Endothelial cell of umbilical vein (primary cell): ENCODE measurements around the gene MINDY4. TPM values are rescaled to one million over a fixed set of nuclear protein-coding genes. Genes with fewer than 3 reads are reported as not detected.

Experiments
- BruUV-seq: library from RNA; stranded (reverse); fragments of 400-500 nt; replicated peaks from 2 replicates; lab custom pipeline; 2021; lab: Mats Ljungman, UMichigan
- CTCF ChIA-PET: fragments of 300-600, 350-600 bp; sonication (Branson Sonifier 250); formaldehyde crosslinking; loops from one replicate; lab custom pipeline; 2021; ENCODE audit warnings: antibody characterized with exemption, inconsistent platforms; lab: Charles Lee
- POLR2A ChIA-PET: fragments of 300-600, 350-600 bp; sonication (Branson Sonifier 250); formaldehyde crosslinking; loops from one replicate; lab custom pipeline; 2021; ENCODE audit warnings: antibody characterized with exemption, inconsistent platforms; lab: Charles Lee
- DNase-seq: peaks from one replicate; pipeline ENCODE4 v3.0.0-alpha.2; 2011; ENCODE audit warnings: low read depth, low spot score
- FAIRE-seq: peaks from 2 replicates; lab custom pipeline; 2011; peaks lifted over from hg19 to GRCh38; lab: Jason Lieb, UNC
- H2AFZ ChIP-seq: 2 replicates; pipeline ENCODE4 v1.6.0; 2012; ENCODE audit warnings: low read depth, low read length, control low read depth, inconsistent platforms
- H3K27ac ChIP-seq: 2 replicates; pipeline ENCODE4 v1.5.1; 2011; ENCODE audit warnings: low read depth, mild to moderate bottlenecking, control low read depth, low read length, moderate library complexity; ENCODE audit not compliant: insufficient read depth
- H3K27me3 ChIP-seq, 2 experiments: 2 replicates each; pipeline versions ENCODE4 v1.6.0 to v1.6.1; 2011; ENCODE audit warnings: low read length in 2 of 2, mixed read lengths in 1 of 2; ENCODE audit not compliant: control insufficient read depth in 2 of 2, insufficient read depth in 2 of 2
- H3K36me3 ChIP-seq, 2 experiments: 2 replicates in 1 of 2; 3 replicates in 1 of 2; pipeline ENCODE4 v1.5.1; 2011; ENCODE audit warnings: low read length in 2 of 2, mild to moderate bottlenecking in 1 of 2, moderate library complexity in 1 of 2; ENCODE audit not compliant: control insufficient read depth in 2 of 2, insufficient read depth in 2 of 2; ENCODE audit errors: extremely low read depth in 1 of 2
- H3K4me1 ChIP-seq: 3 replicates; pipeline ENCODE4 v1.5.1; 2011; ENCODE audit warnings: mild to moderate bottlenecking, low read length; ENCODE audit not compliant: control insufficient read depth, insufficient read depth; ENCODE audit errors: extremely low read depth
- H3K4me2 ChIP-seq: 2 replicates; pipeline ENCODE4 v1.6.1; 2011; ENCODE audit warnings: low read length, control low read depth, mixed read lengths; ENCODE audit not compliant: insufficient read depth
- H3K4me3 ChIP-seq, 3 experiments: fragments of 200-600 bp in 1 of 3; sonication (generic), shearing (Covaris generic) in 1 of 3; replicated peaks in 1 of 3; 2 replicates each; pipeline ENCODE4 v1.5.1; 2011 to 2016; ENCODE audit warnings: control low read depth in 3 of 3, low read length in 3 of 3, mild to moderate bottlenecking in 2 of 3, inconsistent platforms in 1 of 3, low read depth in 1 of 3, moderate library complexity in 1 of 3; ENCODE audit not compliant: insufficient read depth in 1 of 3
- H3K79me2 ChIP-seq: 2 replicates; pipeline ENCODE4 v1.6.0; 2012; ENCODE audit warnings: low read length, inconsistent platforms; ENCODE audit not compliant: control insufficient read depth, insufficient read depth
- H3K9ac ChIP-seq: replicated peaks from 2 replicates; pipeline ENCODE3; 2011; ENCODE audit warnings: low read length, control low read depth; ENCODE audit not compliant: insufficient read depth; ENCODE audit errors: extremely low read depth
- H3K9me1 ChIP-seq: replicated peaks from 3 replicates; pipeline ENCODE4 v1.6.0; 2011; ENCODE audit warnings: mild to moderate bottlenecking, low read length; ENCODE audit not compliant: control insufficient read depth, insufficient read depth; ENCODE audit errors: extremely low read depth
- H3K9me3 ChIP-seq: replicated peaks from 2 replicates; pipeline ENCODE4 v1.5.1; 2012; ENCODE audit warnings: low read length, inconsistent platforms; ENCODE audit not compliant: control insufficient read depth, insufficient read depth
- H4K20me1 ChIP-seq: replicated peaks from 2 replicates; pipeline ENCODE3; 2011; ENCODE audit warnings: mild to moderate bottlenecking, low read length; ENCODE audit not compliant: control insufficient read depth, insufficient read depth; ENCODE audit errors: extremely low read depth
- CTCF ChIP-seq, 2 donors: IDR thresholded peaks; 1 replicate in 1 of 2; 2 replicates in 1 of 2; pipeline ENCODE4 v1.5.1; 2011; ENCODE audit warnings: low read length in 2 of 2, mild to moderate bottlenecking in 2 of 2, moderate library complexity in 2 of 2, control low read depth in 1 of 2, inconsistent platforms in 1 of 2, low read depth in 1 of 2; ENCODE audit not compliant: insufficient read depth in 1 of 2; ENCODE audit errors: extremely low read depth in 1 of 2
- EZH2 ChIP-seq: IDR thresholded peaks from 2 replicates; pipeline ENCODE4 v1.6.1; 2012; ENCODE audit warnings: borderline replicate concordance, low read depth, mild to moderate bottlenecking, moderate library complexity, low read length, inconsistent platforms; ENCODE audit not compliant: severe bottlenecking
- FOS ChIP-seq: IDR thresholded peaks from 2 replicates; pipeline ENCODE4 v1.6.1; 2011; ENCODE audit warnings: mild to moderate bottlenecking, low read length, moderate library complexity, borderline replicate concordance; ENCODE audit not compliant: insufficient read depth
- GATA2 ChIP-seq: IDR thresholded peaks from 2 replicates; pipeline ENCODE4 v1.7.0; 2011; ENCODE audit warnings: low read depth, mild to moderate bottlenecking, moderate library complexity, mixed read lengths, low read length; ENCODE audit not compliant: insufficient read length, insufficient read depth
- JUN ChIP-seq: IDR thresholded peaks from 2 replicates; pipeline ENCODE4 v1.6.1; 2011; ENCODE audit warnings: borderline replicate concordance, low read depth; ENCODE audit not compliant: insufficient read length, insufficient read depth
- MAX ChIP-seq: IDR thresholded peaks from 2 replicates; pipeline ENCODE4 v1.6.1; 2011; ENCODE audit not compliant: insufficient read depth, insufficient read length
- POLR2A ChIP-seq: IDR thresholded peaks from 2 replicates; pipeline ENCODE4 v1.6.1; 2012; ENCODE audit warnings: low read depth, mild to moderate bottlenecking, control low read depth, low read length
- POLR2AphosphoS5 ChIP-seq: IDR thresholded peaks from 2 replicates; pipeline ENCODE4 v1.6.1; 2012; ENCODE audit warnings: low read depth, mild to moderate bottlenecking, control low read depth, low read length, moderate library complexity; ENCODE audit not compliant: insufficient read depth
- dilution Hi-C: fragments of 300-500 bp; cut with MboI; formaldehyde crosslinking; loops from one replicate; pipeline ENCODE4 v1.15.0; 2019; ENCODE audit warnings: low sequenced_read_pairs; ENCODE audit not compliant: extremely low pct_ligation_motif_present
- intact Hi-C: fragments of 100-400 bp; cut with micrococcal nuclease; formaldehyde crosslinking; loops from one replicate; pipeline ENCODE4 v1.10.0; 2022
- polyA plus RNA-seq, 4 experiments: library from polyadenylated mRNA; depleted of rRNA in 3 of 4; stranded (reverse) in 3 of 4; unstranded in 1 of 4; fragments of >200 nt; gene quantifications; 2 replicates each; pipeline versions ENCODE4 v1.2.1 to v1.2.3, GENCODE V29; 2011 to 2012; ENCODE audit warnings: missing spikeins in 1 of 4
- total RNA-seq: library from RNA; stranded (reverse); gene quantifications from 2 replicates; pipeline ENCODE4 v1.2.3, GENCODE V29; 2021

MINDY4 gene
- total and polyA plus RNA-seq, 2 donors (not counting 3 experiments of a cell fraction or from before 2014, with no cell fraction given): 2.2 to 4.7 TPM

- dilution Hi-C loops: no loop called here
Observed at GRCh38 chr7:30897770-30898169, 126.6 kb downstream of the MINDY4 start.

GRCh38 chr7:30898411-30898810 lies 127.2 kb downstream of the MINDY4 start:
- dilution Hi-C loops: no loop called here
- no peak overlapping the region for H2AFZ ChIP-seq
- no TSS peak for BruUV-seq
- H3K4me3 ChIP-seq: no peak overlapping the region
- POLR2A ChIA-PET: interaction anchor here (0.7 kb wide), 1 partner anchor 1039 kb away, joined by 3 read pairs; no protein-coding TSS in a partner anchor
- DNase-seq: peak; percentile 71
- no peak overlapping the region for H3K9ac ChIP-seq
- no peak for TF ChIP-seq CTCF (IDR thresholded peaks at IDR 0.05; ENCODE audit: extremely low read depth in 1 of 2, insufficient read depth in 1 of 2, low read depth in 1 of 2, low read length in 2 of 2)
- TF ChIP-seq MAX: peak; percentile 17
- no peak for TF ChIP-seq JUN
- no peak for TF ChIP-seq EZH2
- H3K9me3 ChIP-seq: no peaks in the 10 kb centered on the region
- peak; percentile 21 for FAIRE-seq
- intact Hi-C loops: no loop called here
- no peak overlapping the region for H3K4me2 ChIP-seq
- no peaks in the 10 kb centered on the region for H3K79me2 ChIP-seq
- no peak overlapping the region for H3K27ac ChIP-seq
- H3K27me3 ChIP-seq: peaks cover 0 to 3% of the 10 kb centered on the region in 2 experiments
- no peaks in the 10 kb centered on the region for H4K20me1 ChIP-seq
- no peaks in the 10 kb centered on the region for H3K36me3 ChIP-seq
- no peaks in the 10 kb centered on the region for H3K9me1 ChIP-seq
- peaks cover 21% of the 10 kb centered on the region for H3K4me1 ChIP-seq
- CTCF ChIA-PET: interaction anchor here (0.9 to 1.8 kb wide), 7 partner anchors 10 to 224 kb away, joined by 3 to 7 read pairs (median 4); partner anchors contain the start of gene AQP1

More at GRCh38 chr7:30897770-30898169, 126.6 kb downstream of the MINDY4 start:
- H3K9me1 ChIP-seq: no peaks in the 10 kb centered on the region
- no peak for TF ChIP-seq POLR2AphosphoS5
- TF ChIP-seq POLR2A: no peak
- no peak for TF ChIP-seq MAX
- no peak for TF ChIP-seq JUN
- no peak for TF ChIP-seq GATA2
- TF ChIP-seq FOS: no peak
- no peaks in the 10 kb centered on the region for H4K20me1 ChIP-seq
- CTCF ChIA-PET: interaction anchor here (0.7 to 1.8 kb wide), 6 partner anchors 11 to 192 kb away, joined by 3 to 7 read pairs (median 4); partner anchors contain the start of gene AQP1
- no peak overlapping the region for H3K4me2 ChIP-seq
- H3K4me3 ChIP-seq: no peak overlapping the region
- BruUV-seq: no TSS peak
- H3K9me3 ChIP-seq: no peaks in the 10 kb centered on the region
- POLR2A ChIA-PET: interaction anchor here (0.7 kb wide), 1 partner anchor 1038 kb away, joined by 3 read pairs; no protein-coding TSS in a partner anchor
- no peaks in the 10 kb centered on the region for H3K79me2 ChIP-seq
- intact Hi-C loops: no loop called here
- DNase-seq (no peak), FAIRE-seq (no peak)
- no peaks in the 10 kb centered on the region for H3K36me3 ChIP-seq
- peaks cover 27% of the 10 kb centered on the region for H3K4me1 ChIP-seq
- H3K9ac ChIP-seq: no peak overlapping the region
- H3K27ac ChIP-seq: no peak overlapping the region
- peaks cover 0 to 3% of the 10 kb centered on the region in 2 experiments for H3K27me3 ChIP-seq
- no peak overlapping the region for H2AFZ ChIP-seq
